Stimulated activated CD4-positive, alpha-beta T cell treated with anti-CD3 and anti-CD28 coated beads, TNF-alpha, amount 100 ng/mL, for 1 hour (primary cell): ENCODE data around the gene XG.
"Not testable (repeated sequence)": the region's sequence is repeated elsewhere in the genome, so short reads cannot be mapped to it uniquely, and the experiment has no call there.

Experiments used
- DNase-seq, 3 donors: peaks; one replicate each; pipeline ENCODE4 v3.0.0-alpha.2; 2020; ENCODE audit warnings: low read depth in 3 of 3, low spot score in 1 of 3

Gene XG

GRCh38 chrX:2751874-2752300 lies at the start of gene XG:
Gene XG (plus strand): TSS chrX:2752040. CDS start chrX:2752275, 235 bp downstream.
- not testable (repeated sequence) for DNase-seq

DNA sequence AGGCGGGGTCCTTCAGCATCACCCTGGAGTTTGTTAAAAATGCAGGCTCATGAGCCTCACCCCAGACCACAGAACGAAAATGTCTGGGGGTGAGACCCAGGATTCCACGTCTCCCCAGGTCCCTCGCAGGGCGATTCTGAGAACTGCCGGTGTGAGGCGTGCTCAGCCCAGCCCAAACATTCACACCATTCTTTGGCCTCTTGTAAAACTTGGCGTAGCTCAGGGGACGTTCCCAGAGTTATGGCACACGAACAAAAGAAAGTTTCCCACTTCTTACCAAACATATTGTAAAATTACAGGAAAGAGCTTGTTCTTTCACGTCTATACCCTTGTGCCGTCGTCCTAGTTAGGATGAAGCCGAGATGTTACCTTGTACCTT lies 47.9 kb upstream of the XG start:
- DNase-seq, result no peak

GRCh38 chrX:2705046-2705832 lies 46.6 kb upstream of the XG start:
- DNase-seq, result no peak

DNA sequence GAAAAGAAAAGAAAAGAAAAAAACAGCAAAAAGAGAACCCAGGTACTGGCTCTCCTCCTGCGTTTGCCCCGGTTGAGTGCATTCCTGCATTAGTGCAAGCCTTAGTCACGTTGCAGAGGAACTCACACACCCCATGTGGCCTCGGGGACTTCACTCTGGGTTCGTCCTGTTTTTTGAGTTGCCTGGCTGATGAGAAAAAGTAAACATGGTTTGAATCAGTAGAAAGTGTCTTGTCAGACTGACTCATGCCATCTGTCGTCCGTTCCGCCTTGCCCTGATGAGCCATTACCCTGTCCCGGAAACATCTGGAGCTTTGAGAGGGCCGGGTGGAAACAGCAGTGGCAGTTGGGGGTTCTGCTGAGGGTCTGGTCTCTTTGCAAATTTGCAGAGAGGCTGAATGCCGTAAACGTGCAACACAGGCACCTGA lies 44.5 kb upstream of the XG start:
- DNase-seq, result no peak

DNA sequence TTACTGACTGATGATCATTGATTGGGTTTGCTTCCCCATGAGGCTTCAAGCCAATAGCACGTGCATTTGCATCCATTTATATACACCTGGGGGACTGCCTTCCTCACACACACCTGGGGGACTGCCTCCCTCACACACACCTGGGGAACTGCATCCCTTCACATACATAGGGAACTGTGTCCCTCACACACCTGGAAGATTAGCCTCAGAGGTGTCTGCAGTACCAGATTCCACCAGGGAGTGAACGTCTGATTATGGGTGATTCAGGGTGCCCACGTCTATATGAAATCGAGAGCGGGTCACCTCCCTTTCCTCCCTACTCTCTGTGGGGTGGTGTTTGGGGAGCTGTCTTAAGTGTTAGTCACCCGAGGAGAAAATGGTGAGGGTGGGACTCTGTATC lies 43.8 kb upstream of the XG start:
- no peak for DNase-seq

- DNase-seq, result no peak
Observed at GRCh38 chrX:2708592-2709188, 43.1 kb upstream of the XG start.

- no peak for DNase-seq
Observed at GRCh38 chrX:2709556-2709955, 42.3 kb upstream of the XG start.

DNA sequence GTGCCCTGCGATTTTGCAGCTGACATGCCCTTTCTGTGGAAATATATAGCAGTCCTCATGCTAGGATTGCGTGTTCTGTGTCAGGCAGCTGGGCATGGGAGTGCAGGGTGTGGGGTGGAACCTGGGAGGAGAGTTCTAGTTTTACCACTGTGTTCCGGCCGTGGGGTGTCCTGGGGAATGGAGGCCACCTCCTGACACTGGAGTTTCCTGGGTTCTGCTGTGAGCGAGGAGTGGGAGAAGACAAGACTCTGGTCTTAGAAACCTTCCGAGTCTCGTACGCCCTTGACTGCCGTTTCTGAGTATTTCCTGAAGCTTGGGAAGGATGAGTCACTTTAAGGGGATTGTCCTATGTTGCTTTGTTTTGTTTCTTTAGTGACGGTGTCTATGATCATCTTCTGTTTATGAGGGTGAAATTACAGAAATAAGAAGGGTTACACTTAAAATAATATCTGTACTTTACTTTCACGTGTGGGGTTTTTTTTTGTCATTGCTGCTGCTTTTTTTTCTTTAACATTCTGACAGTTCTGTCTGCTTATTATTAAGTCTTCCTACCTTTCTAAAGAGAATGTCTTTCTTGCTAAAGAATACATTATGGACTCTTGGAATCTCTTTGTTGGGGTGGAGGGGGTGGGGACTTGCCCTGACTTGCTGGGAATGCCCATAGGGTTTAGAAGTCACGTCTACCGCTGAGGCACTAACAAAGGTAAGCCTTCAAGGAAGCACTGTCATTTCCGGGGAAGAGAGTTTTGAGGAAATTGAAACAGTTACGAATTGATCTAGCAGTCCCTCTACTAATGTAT lies 41.6 kb upstream of the XG start:
- DNase-seq, result no peak

DNA sequence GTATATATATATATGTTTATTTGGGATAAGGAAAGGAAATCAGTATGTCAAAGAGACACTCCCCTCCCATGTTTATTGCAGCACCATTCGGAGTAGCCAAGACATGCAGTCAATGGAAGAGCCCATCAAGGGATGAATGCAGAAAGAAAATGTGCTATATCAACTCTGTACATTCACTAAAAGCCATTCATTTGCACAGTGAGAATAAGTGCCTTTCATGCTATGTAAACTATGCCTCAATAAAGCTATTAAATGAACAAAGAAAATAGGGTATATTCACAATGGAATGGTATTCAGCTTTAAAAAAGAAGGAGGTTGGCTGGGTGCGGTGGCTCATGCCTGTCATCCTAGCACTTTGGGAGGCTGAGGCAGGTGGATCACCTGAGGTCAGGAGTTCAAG lies 40.4 kb upstream of the XG start:
- no peak for DNase-seq

GRCh38 chrX:2712428-2712827 lies 39.4 kb upstream of the XG start:
- DNase-seq, result no peak

DNA sequence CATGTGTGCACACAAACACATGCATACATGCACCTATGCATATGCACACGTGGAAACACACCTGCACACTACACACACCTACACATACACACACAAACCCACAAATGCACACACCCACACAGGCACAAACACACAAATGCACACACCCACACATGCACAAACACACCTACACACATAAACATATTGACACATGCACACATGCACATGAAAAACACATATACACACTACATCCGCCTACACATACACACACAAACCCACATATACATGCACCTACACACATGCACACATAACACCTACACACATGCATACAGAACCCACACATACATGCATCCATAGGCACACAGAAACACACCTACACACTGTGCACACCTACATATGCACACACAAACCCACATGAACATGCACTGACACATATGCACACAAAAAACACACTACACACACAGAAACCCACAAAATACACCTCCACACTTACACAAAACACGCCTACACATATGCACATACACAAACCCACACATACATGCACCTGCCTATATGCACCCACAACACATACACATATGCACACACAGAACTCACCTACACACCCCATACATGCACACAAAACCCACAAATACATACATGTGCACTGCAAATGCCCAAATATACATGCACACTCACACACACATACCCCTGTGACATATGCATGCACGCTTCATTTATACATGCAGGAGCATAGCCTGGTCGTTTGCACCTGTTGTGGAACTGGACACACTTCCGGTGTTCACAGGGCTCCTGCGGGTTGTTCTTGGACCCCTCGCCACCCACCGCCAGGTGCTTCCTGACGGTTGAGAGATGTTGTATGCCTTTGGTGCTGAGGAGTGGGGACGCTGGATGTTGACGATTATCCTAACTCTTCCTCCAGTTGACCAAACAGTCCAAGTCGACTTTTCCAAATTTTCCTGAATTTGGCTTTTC lies 38.7 kb upstream of the XG start:
- no peak for DNase-seq

DNA sequence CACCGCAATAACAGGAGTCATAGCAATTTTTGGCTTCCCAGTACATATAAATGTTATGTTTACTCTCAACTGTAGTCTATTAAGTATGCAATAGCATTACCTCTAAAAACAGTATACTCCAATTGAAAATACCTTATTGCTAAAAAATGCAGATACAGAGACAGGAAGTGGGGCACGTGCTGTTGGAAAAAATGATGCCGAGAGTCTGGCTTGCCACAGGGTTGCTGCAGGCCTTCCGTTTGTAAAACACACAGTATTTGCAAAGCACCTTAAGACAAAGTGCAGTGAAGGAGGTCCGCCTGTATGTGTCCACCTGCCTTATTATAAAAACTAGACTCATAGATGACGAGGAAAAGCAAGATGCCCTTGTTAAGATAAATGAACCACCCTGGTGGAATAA lies 37.3 kb upstream of the XG start:
- no peak for DNase-seq

DNA sequence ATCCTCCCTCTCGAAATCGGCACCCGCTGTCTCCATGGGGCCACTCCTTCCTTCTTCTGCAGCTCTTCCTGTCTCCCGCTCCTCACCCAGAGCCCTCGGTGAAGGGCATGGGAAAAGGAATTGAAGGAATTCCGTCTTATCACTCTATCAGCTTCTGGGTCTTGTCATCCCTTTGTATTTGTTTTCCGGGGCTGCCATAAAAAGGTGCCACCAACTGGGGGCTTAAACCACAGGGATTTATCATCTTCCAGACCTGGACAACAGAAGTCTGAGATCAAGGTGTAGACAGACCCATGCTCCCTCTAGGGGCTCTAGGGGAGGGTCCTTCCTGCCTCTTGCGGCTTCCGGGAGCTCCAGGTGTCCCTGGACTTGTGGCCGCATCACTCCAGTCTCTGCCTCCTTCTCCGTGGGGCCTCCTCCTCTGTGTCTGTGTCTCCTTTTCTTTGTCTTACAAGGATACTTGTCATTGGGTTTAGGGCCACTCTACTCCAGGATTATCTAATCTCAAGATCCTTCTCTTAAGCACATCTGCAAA lies 36.7 kb upstream of the XG start:
- no peak for DNase-seq

DNA sequence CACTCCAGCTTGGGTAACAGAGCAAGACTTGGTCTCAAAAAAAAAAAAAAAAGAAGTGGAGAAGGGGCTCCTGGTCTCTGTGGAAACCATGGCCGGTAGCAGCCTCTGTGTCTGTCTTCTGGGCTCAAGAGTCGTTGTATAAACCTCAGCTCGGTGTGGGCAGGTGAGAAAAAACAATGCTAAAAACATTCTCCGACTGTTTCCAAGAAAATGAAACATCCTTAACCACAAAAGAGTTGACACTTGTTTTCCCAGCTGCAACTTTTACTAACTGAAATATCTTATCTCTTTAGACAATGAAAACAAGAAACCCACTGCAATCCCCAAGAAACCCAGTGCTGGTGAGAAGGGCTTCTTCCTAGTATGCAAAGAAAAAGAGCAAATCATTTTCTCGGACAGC lies 34.5 kb upstream of the XG start:
- DNase-seq, result no peak

GRCh38 chrX:2718821-2719220 lies 33.0 kb upstream of the XG start:
- no peak for DNase-seq

DNA sequence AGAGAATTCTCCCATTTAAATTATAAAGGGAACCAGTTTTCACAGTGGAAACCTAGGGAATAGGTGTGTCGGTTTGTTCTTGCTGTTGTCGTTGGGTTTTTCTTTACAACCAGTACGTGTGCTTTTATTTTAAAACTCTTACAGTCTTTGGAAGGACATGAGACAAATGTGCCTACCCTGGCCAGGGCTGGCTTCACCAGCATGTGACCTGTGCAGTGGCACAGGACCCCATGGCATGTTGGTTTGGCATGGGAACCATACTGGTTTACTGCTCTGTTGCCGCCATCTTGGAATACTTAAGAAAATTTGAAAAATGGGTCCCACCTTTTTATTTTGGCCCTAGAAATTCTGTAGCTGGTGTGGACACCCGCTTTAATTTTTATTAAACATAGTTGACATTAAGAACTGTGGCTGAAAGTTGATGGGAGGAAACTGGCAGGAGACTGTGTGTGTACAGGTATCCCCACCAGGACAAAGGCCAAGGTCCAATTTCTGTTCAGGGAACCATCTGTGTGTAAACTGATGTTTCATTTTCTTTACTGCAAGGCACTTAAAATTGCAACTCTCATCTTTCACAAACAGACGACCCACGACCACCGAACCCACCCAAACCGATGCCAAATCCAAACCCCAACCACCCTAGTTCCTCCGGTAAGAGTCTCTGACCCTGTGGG lies 31.9 kb upstream of the XG start:
- DNase-seq, result no peak

GRCh38 chrX:2723286-2723879 lies 28.5 kb upstream of the XG start:
- DNase-seq, result no peak

- not testable (repeated sequence) for DNase-seq
Observed at GRCh38 chrX:2727264-2727663, 24.6 kb upstream of the XG start.

DNA sequence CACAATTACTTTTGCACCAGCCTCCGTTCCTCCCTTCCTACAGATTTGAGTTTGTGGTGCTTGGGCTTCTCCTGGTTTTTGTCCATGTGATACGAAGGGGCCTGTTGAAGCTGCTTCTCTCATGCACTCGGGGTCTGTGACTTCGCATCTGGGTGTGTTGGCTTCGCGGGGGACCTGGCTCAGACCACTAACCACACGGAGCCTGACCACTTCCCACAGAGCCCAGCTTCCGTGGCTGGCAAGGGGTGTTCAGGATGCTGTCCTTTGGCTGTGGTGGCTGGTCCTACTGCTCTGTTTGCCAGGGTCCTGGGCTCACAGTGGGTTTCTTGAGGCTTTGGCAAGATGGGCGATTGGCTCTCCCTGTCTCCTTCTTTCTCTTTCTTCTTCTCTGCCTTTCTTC lies 19.8 kb upstream of the XG start:
- no peak for DNase-seq

- DNase-seq, result no peak
Observed at GRCh38 chrX:2732649-2733048, 19.2 kb upstream of the XG start.
